ENCODE data around the gene NPDC1. TPM values are rescaled to one million over a fixed set of nuclear protein-coding genes. Genes with fewer than 3 reads are reported as not detected.

The NPDC1 gene
- total and polyA plus RNA-seq, 7 donors: 21.4 to 118 (median 60.7) TPM

GRCh38 chr9:137086531-137087408 is 40.8 kb upstream of the NPDC1 start, which contains the start of gene MAN1B1:
Gene MAN1B1 (plus strand): TSS chr9:137086985. CDS start chr9:137087000, 15 bp downstream.
- Histone ChIP-seq H3K27me3 (peaks cover 0 to 5% (median 0%) of the 10 kb centered on the region in 3 donors), H3K36me3 (peaks cover 0 to 25% (median 0%) of the 10 kb centered on the region in 4 donors), H3K9me3 (no peaks in the 10 kb centered on the region), H3K4me3 (peak within 1 kb of the TSS; percentile 63 to 88 (median 82)), H3K4me1 (peaks cover 0 to 40% (median 29%) of the 10 kb centered on the region in 4 donors), H3K27ac (peak within 1 kb of the TSS; percentile 92 to 97 (median 96))
- WGBS, 2 donors: 0% methylated on average over 101 of the region's 101 CpGs
- peak; percentile 99 for DNase-seq
- intact Hi-C loops (cut with DNase I): loop anchor here (2.0 kb wide), 1 partner anchor 28 kb away; the partner anchor contains the start of gene DPP7
- TF ChIP-seq POLR2AphosphoS5 (IDR thresholded peaks at IDR 0.05) (peak; percentile 86 to 94 (median 91)), EP300 (IDR thresholded peaks at IDR 0.05) (peak in 1 of 4 donors; percentile 38), POLR2A (IDR thresholded peaks at IDR 0.05) (peak; percentile 52 to 78), CTCF (IDR thresholded peaks at IDR 0.05) (no peak)

GRCh38 chr9:137085920-137086530 is 40.0 kb upstream of the NPDC1 start:
- Histone ChIP-seq H3K9me3 (no peaks in the 10 kb centered on the region), H3K27ac (peak overlapping the region; percentile 92 to 97 (median 96)), H3K4me3 (peak overlapping the region; percentile 63 to 88 (median 82)), H3K36me3 (peaks cover 0 to 26% (median 0%) of the 10 kb centered on the region in 4 donors), H3K27me3 (peaks cover 0 to 10% (median 0%) of the 10 kb centered on the region in 3 donors), H3K4me1 (peaks cover 0 to 40% (median 29%) of the 10 kb centered on the region in 4 donors)
- intact Hi-C loops (cut with DNase I): loop anchor here (2.0 kb wide), 1 partner anchor 29 kb away; the partner anchor contains the start of gene DPP7
- no peak for TF ChIP-seq CTCF (IDR thresholded peaks at IDR 0.05)
- no peak for TF ChIP-seq POLR2AphosphoS5 (IDR thresholded peaks at IDR 0.05)
- TF ChIP-seq POLR2A (IDR thresholded peaks at IDR 0.05): no peak
- TF ChIP-seq EP300 (IDR thresholded peaks at IDR 0.05): no peak
- 1 to 2% methylated on average over 58 of the region's 58 CpGs for WGBS, 2 donors
- DNase-seq: no peak

GRCh38 chr9:137084526-137084925 is 38.5 kb upstream of the NPDC1 start:
- 82 to 87% methylated on average over 9 of the region's 9 CpGs for WGBS, 2 donors
- H3K27ac ChIP-seq: peak overlapping the region in 2 of 4 donors; percentile 65 to 73
- TF ChIP-seq POLR2AphosphoS5 (IDR thresholded peaks at IDR 0.05) (no peak), EP300 (IDR thresholded peaks at IDR 0.05) (no peak)
- no peak overlapping the region for H3K4me3 ChIP-seq
- intact Hi-C loops (cut with DNase I): no loop called here
- peaks cover 0 to 39% (median 29%) of the 10 kb centered on the region in 4 donors for H3K4me1 ChIP-seq
- peak; percentile 63 for DNase-seq
- H3K27me3 ChIP-seq: peaks cover 3 to 25% (median 5%) of the 10 kb centered on the region in 3 donors
- H3K36me3 ChIP-seq: peaks cover 0 to 30% (median 0%) of the 10 kb centered on the region in 4 donors
- no peaks in the 10 kb centered on the region for H3K9me3 ChIP-seq

- WGBS, 2 donors: 70 to 79% methylated on average over 12 of the region's 12 CpGs
- Histone ChIP-seq H3K36me3 (peaks cover 0 to 37% (median 0%) of the 10 kb centered on the region in 4 donors), H3K27ac (peak overlapping the region; percentile 36 to 73 (median 53)), H3K4me3 (no peak overlapping the region), H3K9me3 (no peaks in the 10 kb centered on the region), H3K27me3 (peaks cover 6 to 35% (median 15%) of the 10 kb centered on the region in 3 donors), H3K4me1 (peaks cover 0 to 43% (median 38%) of the 10 kb centered on the region in 4 donors)
- peak; percentile 86 for DNase-seq
- no peak for TF ChIP-seq EP300 (IDR thresholded peaks at IDR 0.05)
- TF ChIP-seq CTCF (IDR thresholded peaks at IDR 0.05): no peak
- TF ChIP-seq POLR2AphosphoS5 (IDR thresholded peaks at IDR 0.05): peak in 1 of 4 donors; percentile 20
- TF ChIP-seq POLR2A (IDR thresholded peaks at IDR 0.05): no peak
- intact Hi-C loops (cut with DNase I): no loop called here
Observed at GRCh38 chr9:137083394-137084004, 37.5 kb upstream of the NPDC1 start.

Measured in sigmoid colon (tissue), 7 donors.